T-cell (primary cell): ENCODE data around the gene CELSR2. TPM values are rescaled to one million over a fixed set of nuclear protein-coding genes. Genes with fewer than 3 reads are reported as not detected.
A peak's percentile ranks its signal among the peaks of the same experiment; 100 is the strongest.

Source experiments
- ATAC-seq, 4 experiments: fragments of 200-7000 bp in 3 of 4; fragments of 150-1000 bp in 1 of 4; cut with Tn5 transposase; replicated peaks in 1 of 4; 1 replicate in 3 of 4; 2 replicates in 1 of 4; pipeline ENCODE4 v1.10.0; 2021; ENCODE audit warnings: moderate library complexity in 3 of 4, mild to moderate bottlenecking in 2 of 4, moderate number of reproducible peaks in 1 of 4
- CTCF ChIA-PET, 2 donors: fragments of 300-600 bp; sonication (Branson Sonifier 250); formaldehyde crosslinking; loops; one replicate each; lab custom pipeline; 2022; ENCODE audit warnings: antibody characterized with exemption in 2 of 2; lab: Charles Lee
- POLR2A ChIA-PET, 2 donors: fragments of 300-600 bp; sonication (Branson Sonifier 250); formaldehyde crosslinking; loops; one replicate each; lab custom pipeline; 2022; ENCODE audit warnings: antibody characterized with exemption in 2 of 2; lab: Charles Lee
- DNase-seq, 35 experiments: peaks; one replicate each; pipeline versions ENCODE4 v3.0.0 to v3.0.0-alpha.2; 2013 to 2023
- H3K27ac ChIP-seq: one replicate; pipeline ENCODE4 v1.5.1; 2013; ENCODE audit warnings: low read length
- H3K27me3 ChIP-seq, 2 experiments: replicated peaks in 1 of 2; 1 replicate in 1 of 2; 2 replicates in 1 of 2; pipeline versions ENCODE4 v1.6.1 to v1.7.0; 2013; ENCODE audit warnings: low read length in 1 of 2, mixed read lengths in 1 of 2; ENCODE audit not compliant: control insufficient read depth in 2 of 2, insufficient read depth in 2 of 2; ENCODE audit errors: extremely low read depth in 1 of 2
- H3K36me3 ChIP-seq, 2 donors: 1 replicate in 1 of 2; 2 replicates in 1 of 2; pipeline versions ENCODE4 v1.6.1 to v1.7.0; 2013; ENCODE audit warnings: low read length in 1 of 2; ENCODE audit not compliant: control insufficient read depth in 2 of 2, insufficient read depth in 1 of 2; ENCODE audit errors: extremely low read depth in 1 of 2
- H3K4me1 ChIP-seq, 2 experiments: 1 replicate in 1 of 2; 2 replicates in 1 of 2; pipeline versions ENCODE4 v1.6.1 to v1.7.0; 2013; ENCODE audit warnings: low read length in 2 of 2, mixed read lengths in 1 of 2; ENCODE audit not compliant: insufficient read depth in 2 of 2, control insufficient read depth in 1 of 2; ENCODE audit errors: extremely low read depth in 1 of 2
- H3K4me3 ChIP-seq, 2 donors: 1 replicate in 1 of 2; 2 replicates in 1 of 2; pipeline versions ENCODE4 v1.5.1 to v1.7.0; 2013; ENCODE audit warnings: mild to moderate bottlenecking in 2 of 2, low read length in 1 of 2, moderate library complexity in 1 of 2; ENCODE audit not compliant: control insufficient read depth in 1 of 2; ENCODE audit errors: extremely low read depth in 1 of 2
- H3K9me3 ChIP-seq: 2 replicates; pipeline ENCODE4 v1.7.0; 2013
- H3K27ac Mint-ChIP-seq, 2 donors: one replicate each; pipeline ENCODE4 v1.8.0; 2020 to 2021; ENCODE audit warnings: mild to moderate bottlenecking in 2 of 2, mixed read lengths in 2 of 2
- H3K27me3 Mint-ChIP-seq, 2 donors: one replicate each; pipeline ENCODE4 v1.8.0; 2021 to 2022; ENCODE audit warnings: mixed read lengths in 2 of 2
- H3K36me3 Mint-ChIP-seq: one replicate; pipeline ENCODE4 v1.8.0; 2021; ENCODE audit warnings: mixed read lengths
- H3K4me1 Mint-ChIP-seq, 3 donors: one replicate each; pipeline ENCODE4 v1.8.0; 2020 to 2022; ENCODE audit warnings: mixed read lengths in 3 of 3, mild to moderate bottlenecking in 1 of 3
- H3K4me3 Mint-ChIP-seq, 3 donors: one replicate each; pipeline ENCODE4 v1.8.0; 2020 to 2022; ENCODE audit warnings: mild to moderate bottlenecking in 3 of 3, mixed read lengths in 3 of 3, moderate library complexity in 3 of 3
- H3K9me3 Mint-ChIP-seq, 3 donors: one replicate each; pipeline ENCODE4 v1.8.0; 2020 to 2022; ENCODE audit warnings: mixed read lengths in 3 of 3
- WGBS: methylation state at CpG from one replicate; pipeline ENCODE4 v1.1.5; 2013; ENCODE audit warnings: missing lambda C conversion rate; ENCODE audit not compliant: insufficient coverage; 5-methylcytosine and 5-hydroxymethylcytosine counted together
- total RNA-seq, 35 experiments: library from RNA in 6 of 35; stranded (reverse) in 6 of 35; fragments of 120-200 nt in 1 of 35; gene quantifications; one replicate each; pipeline versions ENCODE4 v1.2.1 to v1.2.4 and lab custom pipeline; 2013 to 2026

Gene CELSR2
- total RNA-seq, 5 donors from 2014 or later (not counting 1 experiment from before 2014, with no cell fraction given), result 4.1 to 5.3 (median 4.7) TPM

- H3K4me1 Mint-ChIP-seq, result peaks cover 4 to 20% (median 8%) of the 10 kb centered on the region in 3 donors
- ChIA-PET CTCF (interaction anchor here in 1 of 2 donors (1.1 kb wide), 1 partner anchor 285 kb away, joined by 3 read pairs; no protein-coding TSS in a partner anchor), POLR2A (no interaction called here)
- no peak for ATAC-seq
- H3K9me3 Mint-ChIP-seq, result no peaks in the 10 kb centered on the region
- H3K27me3 Mint-ChIP-seq, result peaks cover 6 to 7% of the 10 kb centered on the region in 2 donors
- no peak overlapping the region for H3K4me3 Mint-ChIP-seq
- peaks cover 0 to 22% of the 10 kb centered on the region in 2 experiments for H3K4me1 ChIP-seq
- H3K27me3 ChIP-seq, result peaks cover 0 to 51% of the 10 kb centered on the region in 2 experiments
- H3K27ac Mint-ChIP-seq, result no peak overlapping the region
- no peaks in the 10 kb centered on the region for H3K36me3 ChIP-seq
- whole genome bisulfite sequencing, result no CpG with 5 or more reads among the region's 8 CpGs
- H3K27ac ChIP-seq, result no peak overlapping the region
- no peaks in the 10 kb centered on the region for H3K9me3 ChIP-seq
- H3K4me3 ChIP-seq, result no peak overlapping the region
- no peaks in the 10 kb centered on the region for H3K36me3 Mint-ChIP-seq
- no peak for DNase-seq
These were observed 1.7 kb upstream of the CELSR2 start for GRCh38 chr1:109247401-109248365.

DNA sequence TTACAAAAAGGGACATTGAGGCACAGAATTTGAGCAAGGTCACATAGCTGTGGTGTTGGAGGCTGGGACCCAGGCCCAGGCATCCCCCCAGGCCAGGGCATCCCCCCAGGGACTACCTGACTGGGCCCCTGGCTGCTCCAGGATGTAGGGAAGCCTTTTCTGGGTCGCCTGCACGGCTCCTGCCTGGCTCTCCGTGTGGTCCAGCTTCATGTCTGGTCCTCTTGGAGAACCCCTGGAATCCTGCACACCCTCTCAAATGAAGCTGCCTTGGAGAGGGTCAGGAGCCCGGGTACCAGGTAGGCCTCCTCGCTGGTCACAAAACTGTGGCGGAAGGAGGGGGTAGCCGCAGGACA, 919 bp upstream of the CELSR2 start:
- ChIA-PET CTCF (no interaction called here), POLR2A (no interaction called here)
- Mint-ChIP-seq H3K27ac (no peak overlapping the region), H3K36me3 (no peaks in the 10 kb centered on the region), H3K4me3 (peak overlapping the region in 1 of 3 donors; percentile 17), H3K4me1 (peaks cover 4 to 17% (median 5%) of the 10 kb centered on the region in 3 donors), H3K9me3 (no peaks in the 10 kb centered on the region), H3K27me3 (peaks cover 6 to 7% of the 10 kb centered on the region in 2 donors)
- Histone ChIP-seq H3K4me1 (peaks cover 0 to 27% of the 10 kb centered on the region in 2 experiments), H3K27ac (no peak overlapping the region), H3K36me3 (no peaks in the 10 kb centered on the region), H3K9me3 (no peaks in the 10 kb centered on the region), H3K27me3 (peaks cover 0 to 45% of the 10 kb centered on the region in 2 experiments), H3K4me3 (no peak overlapping the region)
- WGBS, result 100% methylated on average over 3 of the region's 7 CpGs
- DNase-seq (no peak), ATAC-seq (no peak)

DNA sequence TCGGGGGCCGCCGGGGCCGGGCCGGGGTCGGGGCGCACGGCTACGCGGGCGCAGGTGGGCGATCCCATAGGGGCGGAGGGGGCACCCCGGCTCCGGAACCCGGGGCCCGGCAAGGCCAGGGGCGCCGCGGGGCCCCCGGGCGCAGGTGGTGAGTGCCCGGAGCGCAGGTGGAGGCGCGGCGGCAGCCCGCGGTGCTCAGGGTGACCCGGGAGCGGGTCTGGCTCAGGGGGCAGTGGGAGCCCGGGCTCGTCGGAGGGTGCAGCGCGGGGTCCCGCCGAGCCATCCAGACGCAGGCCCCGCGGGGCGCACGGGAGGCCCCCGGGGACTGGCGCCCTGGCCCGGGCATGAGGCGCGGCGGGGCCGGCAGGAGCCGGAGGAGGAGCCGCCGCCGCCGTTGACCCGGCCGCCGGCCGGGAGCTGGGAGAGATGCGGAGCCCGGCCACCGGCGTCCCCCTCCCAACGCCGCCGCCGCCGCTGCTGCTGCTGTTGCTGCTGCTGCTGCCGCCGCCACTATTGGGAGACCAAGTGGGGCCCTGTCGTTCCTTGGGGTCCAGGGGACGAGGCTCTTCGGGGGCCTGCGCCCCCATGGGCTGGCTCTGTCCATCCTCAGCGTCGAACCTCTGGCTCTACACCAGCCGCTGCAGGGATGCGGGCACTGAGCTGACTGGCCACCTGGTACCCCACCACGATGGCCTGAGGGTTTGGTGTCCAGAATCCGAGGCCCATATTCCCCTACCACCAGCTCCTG, 489 bp downstream of the CELSR2 start:
- peak overlapping the region; percentile 62 to 74 (median 67) for H3K4me3 Mint-ChIP-seq
- Histone ChIP-seq H3K4me1 (peaks cover 0 to 39% of the 10 kb centered on the region in 2 experiments), H3K9me3 (no peaks in the 10 kb centered on the region), H3K36me3 (no peaks in the 10 kb centered on the region), H3K27me3 (peaks cover 0 to 42% of the 10 kb centered on the region in 2 experiments), H3K4me3 (peak overlapping the region; percentile 24 to 60), H3K27ac (no peak overlapping the region)
- no peak overlapping the region for H3K27ac Mint-ChIP-seq
- no peaks in the 10 kb centered on the region for H3K36me3 Mint-ChIP-seq
- no peaks in the 10 kb centered on the region for H3K9me3 Mint-ChIP-seq
- POLR2A ChIA-PET, result interaction anchor here (0.6 kb wide), 2 partner anchors 233 to 563 kb away, joined by 3 to 9 read pairs; no protein-coding TSS in a partner anchor
- peak in 2 of 35 experiments; percentile 16 to 21 for DNase-seq
- CTCF ChIA-PET, result no interaction called here
- WGBS, result 3% methylated on average over 80 of the region's 80 CpGs
- H3K4me1 Mint-ChIP-seq, result peaks cover 5 to 20% (median 7%) of the 10 kb centered on the region in 3 donors
- ATAC-seq, result peak in 3 of 4 experiments; percentile 52 to 56 (median 54)
- H3K27me3 Mint-ChIP-seq, result peaks cover 0 to 6% of the 10 kb centered on the region in 2 donors

DNA sequence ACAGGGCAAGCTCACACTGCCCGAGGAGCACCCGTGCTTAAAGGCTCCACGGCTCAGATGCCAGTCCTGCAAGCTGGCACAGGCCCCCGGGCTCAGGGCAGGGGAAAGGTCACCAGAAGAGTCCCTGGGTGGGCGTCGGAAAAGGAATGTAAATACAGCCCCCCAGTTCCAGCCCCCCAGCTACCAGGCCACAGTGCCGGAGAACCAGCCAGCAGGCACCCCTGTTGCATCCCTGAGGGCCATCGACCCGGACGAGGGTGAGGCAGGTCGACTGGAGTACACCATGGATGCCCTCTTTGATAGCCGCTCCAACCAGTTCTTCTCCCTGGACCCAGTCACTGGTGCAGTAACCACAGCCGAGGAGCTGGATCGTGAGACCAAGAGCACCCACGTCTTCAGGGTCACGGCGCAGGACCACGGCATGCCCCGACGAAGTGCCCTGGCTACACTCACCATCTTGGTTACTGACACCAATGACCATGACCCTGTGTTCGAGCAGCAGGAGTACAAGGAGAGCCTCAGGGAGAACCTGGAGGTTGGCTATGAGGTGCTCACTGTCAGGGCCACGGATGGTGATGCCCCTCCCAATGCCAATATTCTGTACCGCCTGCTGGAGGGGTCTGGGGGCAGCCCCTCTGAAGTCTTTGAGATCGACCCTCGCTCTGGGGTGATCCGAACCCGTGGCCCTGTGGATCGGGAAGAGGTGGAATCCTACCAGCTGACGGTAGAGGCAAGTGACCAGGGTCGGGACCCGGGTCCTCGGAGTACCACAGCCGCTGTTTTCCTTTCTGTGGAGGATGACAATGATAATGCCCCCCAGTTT, 1.3 kb downstream of the CELSR2 start:
- no peak for DNase-seq
- ATAC-seq, result no peak
- Mint-ChIP-seq H3K27me3 (peaks cover 0 to 6% of the 10 kb centered on the region in 2 donors), H3K9me3 (no peaks in the 10 kb centered on the region), H3K27ac (no peak overlapping the region), H3K4me3 (peak overlapping the region; percentile 65 to 67 (median 65)), H3K4me1 (peaks cover 7 to 23% (median 11%) of the 10 kb centered on the region in 3 donors), H3K36me3 (no peaks in the 10 kb centered on the region)
- H3K27ac ChIP-seq, result no peak overlapping the region
- ChIA-PET CTCF (no interaction called here), POLR2A (interaction anchor here in 1 of 2 donors (0.6 kb wide), 1 partner anchor 562 kb away, joined by 3 read pairs; no protein-coding TSS in a partner anchor)
- H3K4me3 ChIP-seq, result peak overlapping the region; percentile 24 to 60
- peaks cover 0 to 45% of the 10 kb centered on the region in 2 experiments for H3K27me3 ChIP-seq
- WGBS, result 92% methylated on average over 28 of the region's 33 CpGs
- no peaks in the 10 kb centered on the region for H3K9me3 ChIP-seq
- no peaks in the 10 kb centered on the region for H3K36me3 ChIP-seq
- H3K4me1 ChIP-seq, result peaks cover 0 to 41% of the 10 kb centered on the region in 2 experiments

DNA sequence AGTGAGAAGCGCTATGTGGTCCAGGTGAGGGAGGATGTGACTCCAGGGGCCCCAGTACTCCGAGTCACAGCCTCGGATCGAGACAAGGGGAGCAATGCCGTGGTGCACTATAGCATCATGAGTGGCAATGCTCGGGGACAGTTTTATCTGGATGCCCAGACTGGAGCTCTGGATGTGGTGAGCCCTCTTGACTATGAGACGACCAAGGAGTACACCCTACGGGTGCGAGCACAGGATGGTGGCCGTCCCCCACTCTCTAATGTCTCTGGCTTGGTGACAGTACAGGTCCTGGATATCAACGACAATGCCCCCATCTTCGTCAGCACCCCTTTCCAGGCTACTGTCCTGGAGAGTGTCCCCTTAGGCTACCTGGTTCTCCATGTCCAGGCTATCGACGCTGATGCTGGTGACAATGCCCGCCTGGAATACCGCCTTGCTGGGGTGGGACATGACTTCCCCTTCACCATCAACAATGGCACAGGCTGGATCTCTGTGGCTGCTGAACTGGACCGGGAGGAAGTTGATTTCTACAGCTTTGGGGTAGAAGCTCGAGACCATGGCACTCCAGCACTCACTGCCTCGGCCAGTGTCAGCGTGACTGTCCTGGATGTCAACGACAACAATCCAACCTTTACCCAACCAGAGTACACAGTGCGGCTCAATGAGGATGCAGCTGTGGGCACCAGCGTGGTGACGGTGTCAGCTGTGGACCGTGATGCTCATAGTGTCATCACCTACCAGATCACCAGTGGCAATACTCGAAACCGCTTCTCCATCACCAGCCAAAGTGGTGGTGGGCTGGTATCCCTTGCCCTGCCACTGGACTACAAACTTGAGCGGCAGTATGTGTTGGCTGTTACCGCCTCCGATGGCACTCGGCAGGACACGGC, 2.2 kb downstream of the CELSR2 start:
- 92% methylated on average over 26 of the region's 32 CpGs for WGBS
- Mint-ChIP-seq H3K27me3 (peaks cover 0 to 2% of the 10 kb centered on the region in 2 donors), H3K4me1 (peaks cover 7 to 23% (median 16%) of the 10 kb centered on the region in 3 donors), H3K9me3 (no peaks in the 10 kb centered on the region), H3K36me3 (no peaks in the 10 kb centered on the region), H3K4me3 (peak overlapping the region in 2 of 3 donors; percentile 43 to 65), H3K27ac (no peak overlapping the region)
- Histone ChIP-seq H3K4me1 (peaks cover 0 to 41% of the 10 kb centered on the region in 2 experiments), H3K4me3 (no peak overlapping the region), H3K27me3 (peaks cover 0 to 38% of the 10 kb centered on the region in 2 experiments), H3K9me3 (no peaks in the 10 kb centered on the region), H3K27ac (no peak overlapping the region), H3K36me3 (no peaks in the 10 kb centered on the region)
- DNase-seq (no peak), ATAC-seq (no peak)
- POLR2A ChIA-PET, result no interaction called here
- CTCF ChIA-PET, result no interaction called here
